ENCODE data around the gene NCKIPSD.

DNA sequence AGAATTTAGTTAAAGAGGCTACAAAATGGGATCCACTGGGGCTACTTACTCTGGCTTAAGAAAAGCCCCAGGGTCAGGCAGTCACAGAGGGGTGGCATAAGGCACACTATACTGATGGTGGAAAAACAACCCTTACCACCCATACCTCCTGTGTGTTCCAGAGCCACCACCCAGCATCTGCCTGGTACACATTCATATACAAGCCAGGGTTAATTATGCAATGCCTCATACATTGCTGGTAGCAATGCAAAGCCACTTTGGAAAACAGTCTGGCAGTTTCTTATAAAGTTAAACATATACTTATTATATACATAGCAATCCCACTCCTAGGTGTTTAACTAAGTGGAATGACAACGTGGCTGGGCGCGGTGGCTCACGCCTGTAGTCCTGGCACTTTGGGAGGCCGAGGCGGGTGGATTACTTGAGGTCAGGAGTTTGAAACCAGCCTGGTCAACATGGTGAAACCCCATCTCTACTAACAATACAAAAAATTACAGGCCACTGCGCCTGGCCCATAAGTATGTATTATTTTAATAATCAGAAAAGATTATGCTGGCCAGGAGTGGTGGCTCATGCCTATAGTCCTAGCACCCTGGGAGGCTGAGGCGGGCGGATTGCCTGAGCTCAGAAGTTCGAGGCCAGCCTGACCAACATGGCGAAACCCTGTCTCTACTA lies 15.2 kb upstream of the NCKIPSD start:
- TF ChIP-seq, protein P1, sequence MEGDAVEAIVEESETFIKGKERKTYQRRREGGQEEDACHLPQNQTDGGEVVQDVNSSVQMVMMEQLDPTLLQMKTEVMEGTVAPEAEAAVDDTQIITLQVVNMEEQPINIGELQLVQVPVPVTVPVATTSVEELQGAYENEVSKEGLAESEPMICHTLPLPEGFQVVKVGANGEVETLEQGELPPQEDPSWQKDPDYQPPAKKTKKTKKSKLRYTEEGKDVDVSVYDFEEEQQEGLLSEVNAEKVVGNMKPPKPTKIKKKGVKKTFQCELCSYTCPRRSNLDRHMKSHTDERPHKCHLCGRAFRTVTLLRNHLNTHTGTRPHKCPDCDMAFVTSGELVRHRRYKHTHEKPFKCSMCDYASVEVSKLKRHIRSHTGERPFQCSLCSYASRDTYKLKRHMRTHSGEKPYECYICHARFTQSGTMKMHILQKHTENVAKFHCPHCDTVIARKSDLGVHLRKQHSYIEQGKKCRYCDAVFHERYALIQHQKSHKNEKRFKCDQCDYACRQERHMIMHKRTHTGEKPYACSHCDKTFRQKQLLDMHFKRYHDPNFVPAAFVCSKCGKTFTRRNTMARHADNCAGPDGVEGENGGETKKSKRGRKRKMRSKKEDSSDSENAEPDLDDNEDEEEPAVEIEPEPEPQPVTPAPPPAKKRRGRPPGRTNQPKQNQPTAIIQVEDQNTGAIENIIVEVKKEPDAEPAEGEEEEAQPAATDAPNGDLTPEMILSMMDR (conservative IDR thresholded peaks at IDR 0.05 in 1 of 2, IDR thresholded peaks at IDR 0.05 in 1 of 2; ENCODE audit: extremely low read depth in 1 of 2, insufficient read depth in 1 of 2, low read depth in 1 of 2, low read length in 2 of 2) = no peak
- TF ChIP-seq EZH2 (IDR thresholded peaks at IDR 0.05; ENCODE audit: borderline replicate concordance, low read length) = no peak

All from mammary epithelial cell (primary cell).